GM12878 (cell line): ENCODE results near the gene ZFP90. TPM values are rescaled to one million over a fixed set of nuclear protein-coding genes. Genes with fewer than 3 reads are reported as not detected.

ENCODE experiments used
- ATF7 ChIP-seq: fragments of 450-650 bp; IDR thresholded peaks from 2 replicates; pipeline ENCODE4 v1.6.1; 2016; ENCODE audit warnings: low read depth, mild to moderate bottlenecking
- BRCA1 ChIP-seq: IDR thresholded peaks from 2 replicates; pipeline ENCODE4 v1.6.1; 2011; ENCODE audit warnings: low read depth, low read length, improper control_type of control experiment
- CBX3 ChIP-seq: fragments of 200-600 bp; sonication (generic); IDR thresholded peaks from 2 replicates; pipeline ENCODE4 v1.6.1; 2016; ENCODE audit warnings: low read depth, borderline replicate concordance
- CEBPB ChIP-seq, 2 experiments: fragments of 150-350 bp in 1 of 2; IDR thresholded peaks; 2 replicates each; pipeline ENCODE4 v1.6.1; 2012 to 2014; ENCODE audit warnings: low read depth in 2 of 2, low read length in 2 of 2, borderline replicate concordance in 1 of 2, inconsistent platforms in 1 of 2
- CHD4 ChIP-seq: fragments of 200-600 bp; sonication (generic); IDR thresholded peaks from 2 replicates; pipeline ENCODE4 v1.6.1; 2016; ENCODE audit warnings: mild to moderate bottlenecking
- ETV6 ChIP-seq, 2 experiments: fragments of 450-650 bp in 1 of 2; IDR thresholded peaks in 1 of 2; conservative IDR thresholded peaks in 1 of 2; 2 replicates each; pipeline ENCODE4 v1.6.1; 2014; ENCODE audit warnings: antibody characterized with exemption in 1 of 2, borderline replicate concordance in 1 of 2, low read depth in 1 of 2, mild to moderate bottlenecking in 1 of 2, moderate library complexity in 1 of 2
- HCFC1 ChIP-seq: fragments of 150-350 bp; IDR thresholded peaks from 2 replicates; pipeline ENCODE4 v1.6.1; 2014; ENCODE audit warnings: low read length
- HDAC6 ChIP-seq: fragments of 200-600 bp; sonication (generic); IDR thresholded peaks from one replicate; pipeline ENCODE4 v1.8.0; 2017; ENCODE audit warnings: antibody characterized with exemption; ENCODE audit not compliant: unreplicated experiment
- IKZF1 ChIP-seq: fragments of 450-650 bp; conservative IDR thresholded peaks from 2 replicates; pipeline ENCODE4 v1.6.1; 2017; ENCODE audit warnings: antibody characterized with exemption, mild to moderate bottlenecking
- IRF3 ChIP-seq: fragments of 450-650 bp; IDR thresholded peaks from 2 replicates; pipeline ENCODE4 v1.6.1; 2014; ENCODE audit warnings: mild to moderate bottlenecking
- IRF4 ChIP-seq: IDR thresholded peaks from 2 replicates; pipeline ENCODE4 v1.6.1; 2011; ENCODE audit warnings: low read depth, low read length
- KDM1A ChIP-seq: fragments of 200-600 bp; sonication (generic); IDR thresholded peaks from 2 replicates; pipeline ENCODE4 v1.6.1; 2016; ENCODE audit warnings: borderline replicate concordance
- NFIC ChIP-seq: IDR thresholded peaks from 2 replicates; pipeline ENCODE4 v1.6.1; 2012; ENCODE audit warnings: low read depth, mild to moderate bottlenecking, inconsistent platforms, low read length, moderate library complexity
- NR2F1 ChIP-seq: fragments of 450-650 bp; conservative IDR thresholded peaks from 2 replicates; pipeline ENCODE4 v1.6.1; 2017; ENCODE audit warnings: mild to moderate bottlenecking
- NRF1 ChIP-seq: conservative IDR thresholded peaks from 2 replicates; pipeline ENCODE4 v1.6.1; 2011; ENCODE audit warnings: mild to moderate bottlenecking, low read depth, low read length, improper control_type of control experiment
- RAD21 ChIP-seq: IDR thresholded peaks from 2 replicates; pipeline ENCODE4 v1.6.1; 2011; ENCODE audit warnings: mild to moderate bottlenecking, low read depth, low read length, moderate library complexity; ENCODE audit not compliant: insufficient read depth
- RAD51 ChIP-seq: fragments of 450-650 bp; IDR thresholded peaks from 2 replicates; pipeline ENCODE4 v1.6.1; 2016; ENCODE audit warnings: moderate library complexity, mild to moderate bottlenecking, inconsistent platforms
- RBBP5 ChIP-seq: fragments of 200-600 bp; sonication (generic); conservative IDR thresholded peaks from 2 replicates; pipeline ENCODE4 v1.6.1; 2016
- SIN3A ChIP-seq: IDR thresholded peaks from 2 replicates; pipeline ENCODE4 v1.6.1; 2012; ENCODE audit warnings: low read depth, low read length, improper control_type of control experiment
- SKIL ChIP-seq: fragments of 450-650 bp; IDR thresholded peaks from 2 replicates; pipeline ENCODE4 v1.6.1; 2017; ENCODE audit warnings: mild to moderate bottlenecking, low read depth, inconsistent platforms; ENCODE audit not compliant: poor library complexity, severe bottlenecking
- SMAD5 ChIP-seq: IDR thresholded peaks from 2 replicates; pipeline ENCODE4 v1.6.1; 2016; ENCODE audit warnings: antibody characterized with exemption, low read depth
- SMARCA5 ChIP-seq: fragments of 450-650 bp; IDR thresholded peaks from 2 replicates; pipeline ENCODE4 v1.6.1; 2017; ENCODE audit warnings: mild to moderate bottlenecking
- SMC3 ChIP-seq: IDR thresholded peaks from 2 replicates; pipeline ENCODE4 v1.6.1; 2011; ENCODE audit warnings: low read length, improper control_type of control experiment, borderline replicate concordance
- ZBTB11 ChIP-seq: fragments of 450-650 bp; formaldehyde crosslinking; IDR thresholded peaks from 2 replicates; pipeline ENCODE4 v1.5.0; 2022; ENCODE audit warnings: mild to moderate bottlenecking, missing genetic modification characterization
- ZNF207 ChIP-seq: fragments of 450-650 bp; IDR thresholded peaks from 2 replicates; pipeline ENCODE4 v1.6.1; 2014; ENCODE audit warnings: antibody characterized with exemption, mild to moderate bottlenecking, borderline replicate concordance
- polyA plus RNA-seq, 11 experiments: library from polyadenylated mRNA; depleted of rRNA in 4 of 11; unstranded in 6 of 11; stranded (reverse) in 5 of 11; fragments of >200 nt; fragmentation: Nextera tagmentation in 4 of 11; fragmentation: Illumina TruSeq in 1 of 11; extraction: Ambion mirVana in 4 of 11; extraction: Trizol in 1 of 11; gene quantifications; 1 replicate in 1 of 11; 2 replicates in 10 of 11; pipeline versions ENCODE4 v1.2.1 to v1.2.3, GENCODE V29; 2011 to 2016; ENCODE audit warnings: inconsistent platforms in 2 of 11, missing spikeins in 2 of 11, low read depth in 1 of 11
- total RNA-seq, 4 experiments: library from RNA; depleted of rRNA in 3 of 4; stranded (reverse); fragments of >200 nt in 3 of 4; fragmentation: Illumina TruSeq in 1 of 4; extraction: Trizol in 1 of 4; gene quantifications; 2 replicates each; pipeline versions ENCODE4 v1.2.1 to v1.2.3, GENCODE V29; 2013 to 2021

Gene ZFP90
- total and polyA plus RNA-seq, 10 of the 15 experiments (the other 5 are each of a cell fraction or from before 2014, with no cell fraction given) = 3.3 to 20.0 (median 15.4) TPM

- no peak for TF ChIP-seq ZBTB11 (CRISPR knock-in tag)
- TF ChIP-seq SMAD5 = no peak
- TF ChIP-seq ZNF207 = 0 out of 2 replicates have a peak, but pooled peaks have one; percentile 44
- TF ChIP-seq NR2F1 = 0 out of 2 replicates have a peak, but pooled peaks have one; percentile 13
- no peak for TF ChIP-seq IRF3
- no peak for TF ChIP-seq SKIL
- peak; percentile 55 for TF ChIP-seq RAD21
- no peak for TF ChIP-seq KDM1A
- no peak for TF ChIP-seq RBBP5
- no peak for TF ChIP-seq RAD51
- TF ChIP-seq BRCA1 = no peak
- TF ChIP-seq ATF7 = no peak
- no peak for TF ChIP-seq NFIC
- 0 out of 2 replicates have a peak, but pooled peaks have one; percentile 35 for TF ChIP-seq IRF4
- TF ChIP-seq IKZF1 = peak; percentile 21; the same call in 1 of the 2 replicates
- peak; percentile 90; the same call in 1 of the 2 replicates for TF ChIP-seq SMARCA5
- TF ChIP-seq HCFC1 = 0 out of 2 replicates have a peak, but pooled peaks have one; percentile 35
- no peak for TF ChIP-seq CHD4
- peak; percentile 57 for TF ChIP-seq SMC3
- no peak for TF ChIP-seq ETV6 (conservative IDR thresholded peaks at IDR 0.05 in 1 of 2, IDR thresholded peaks at IDR 0.05 in 1 of 2; ENCODE audit: borderline replicate concordance in 1 of 2, low read depth in 1 of 2)
- TF ChIP-seq NRF1 = no peak
- TF ChIP-seq HDAC6 = no peak
- peak; percentile 83; the same call in 1 of the 2 replicates for TF ChIP-seq SIN3A
- no peak for TF ChIP-seq CEBPB (IDR thresholded peaks at IDR 0.05; ENCODE audit: borderline replicate concordance in 1 of 2, low read depth in 2 of 2, low read length in 2 of 2)
- TF ChIP-seq CBX3 = no peak
Observed at GRCh38 chr16:68520649-68521086, 18.4 kb upstream of the ZFP90 start (continued).
